Endothelial cell of umbilical vein (primary cell): ENCODE measurements around the gene KAT2B. TPM values are rescaled to one million over a fixed set of nuclear protein-coding genes. Genes with fewer than 3 reads are reported as not detected.

Experiments used
- BruUV-seq: library from RNA; stranded (reverse); fragments of 400-500 nt; replicated peaks from 2 replicates; lab custom pipeline; 2021; lab: Mats Ljungman, UMichigan
- CTCF ChIA-PET: fragments of 300-600, 350-600 bp; sonication (Branson Sonifier 250); formaldehyde crosslinking; loops from one replicate; lab custom pipeline; 2021; ENCODE audit warnings: antibody characterized with exemption, inconsistent platforms; lab: Charles Lee
- POLR2A ChIA-PET: fragments of 300-600, 350-600 bp; sonication (Branson Sonifier 250); formaldehyde crosslinking; loops from one replicate; lab custom pipeline; 2021; ENCODE audit warnings: antibody characterized with exemption, inconsistent platforms; lab: Charles Lee
- DNase-seq: peaks from one replicate; pipeline ENCODE4 v3.0.0-alpha.2; 2011; ENCODE audit warnings: low read depth, low spot score
- FAIRE-seq: peaks from 2 replicates; lab custom pipeline; 2011; peaks lifted over from hg19 to GRCh38; lab: Jason Lieb, UNC
- H2AFZ ChIP-seq: 2 replicates; pipeline ENCODE4 v1.6.0; 2012; ENCODE audit warnings: low read depth, low read length, control low read depth, inconsistent platforms
- H3K27ac ChIP-seq: 2 replicates; pipeline ENCODE4 v1.5.1; 2011; ENCODE audit warnings: low read depth, mild to moderate bottlenecking, control low read depth, low read length, moderate library complexity; ENCODE audit not compliant: insufficient read depth
- H3K27me3 ChIP-seq, 2 experiments: 2 replicates each; pipeline versions ENCODE4 v1.6.0 to v1.6.1; 2011; ENCODE audit warnings: low read length in 2 of 2, mixed read lengths in 1 of 2; ENCODE audit not compliant: control insufficient read depth in 2 of 2, insufficient read depth in 2 of 2
- H3K36me3 ChIP-seq, 2 experiments: 2 replicates in 1 of 2; 3 replicates in 1 of 2; pipeline ENCODE4 v1.5.1; 2011; ENCODE audit warnings: low read length in 2 of 2, mild to moderate bottlenecking in 1 of 2, moderate library complexity in 1 of 2; ENCODE audit not compliant: control insufficient read depth in 2 of 2, insufficient read depth in 2 of 2; ENCODE audit errors: extremely low read depth in 1 of 2
- H3K4me1 ChIP-seq: 3 replicates; pipeline ENCODE4 v1.5.1; 2011; ENCODE audit warnings: mild to moderate bottlenecking, low read length; ENCODE audit not compliant: control insufficient read depth, insufficient read depth; ENCODE audit errors: extremely low read depth
- H3K4me2 ChIP-seq: 2 replicates; pipeline ENCODE4 v1.6.1; 2011; ENCODE audit warnings: low read length, control low read depth, mixed read lengths; ENCODE audit not compliant: insufficient read depth
- H3K4me3 ChIP-seq, 3 experiments: fragments of 200-600 bp in 1 of 3; sonication (generic), shearing (Covaris generic) in 1 of 3; replicated peaks in 1 of 3; 2 replicates each; pipeline ENCODE4 v1.5.1; 2011 to 2016; ENCODE audit warnings: control low read depth in 3 of 3, low read length in 3 of 3, mild to moderate bottlenecking in 2 of 3, inconsistent platforms in 1 of 3, low read depth in 1 of 3, moderate library complexity in 1 of 3; ENCODE audit not compliant: insufficient read depth in 1 of 3
- H3K79me2 ChIP-seq: 2 replicates; pipeline ENCODE4 v1.6.0; 2012; ENCODE audit warnings: low read length, inconsistent platforms; ENCODE audit not compliant: control insufficient read depth, insufficient read depth
- H3K9ac ChIP-seq: replicated peaks from 2 replicates; pipeline ENCODE3; 2011; ENCODE audit warnings: low read length, control low read depth; ENCODE audit not compliant: insufficient read depth; ENCODE audit errors: extremely low read depth
- H3K9me1 ChIP-seq: replicated peaks from 3 replicates; pipeline ENCODE4 v1.6.0; 2011; ENCODE audit warnings: mild to moderate bottlenecking, low read length; ENCODE audit not compliant: control insufficient read depth, insufficient read depth; ENCODE audit errors: extremely low read depth
- H3K9me3 ChIP-seq: replicated peaks from 2 replicates; pipeline ENCODE4 v1.5.1; 2012; ENCODE audit warnings: low read length, inconsistent platforms; ENCODE audit not compliant: control insufficient read depth, insufficient read depth
- H4K20me1 ChIP-seq: replicated peaks from 2 replicates; pipeline ENCODE3; 2011; ENCODE audit warnings: mild to moderate bottlenecking, low read length; ENCODE audit not compliant: control insufficient read depth, insufficient read depth; ENCODE audit errors: extremely low read depth
- EZH2 ChIP-seq: IDR thresholded peaks from 2 replicates; pipeline ENCODE4 v1.6.1; 2012; ENCODE audit warnings: borderline replicate concordance, low read depth, mild to moderate bottlenecking, moderate library complexity, low read length, inconsistent platforms; ENCODE audit not compliant: severe bottlenecking
- FOS ChIP-seq: IDR thresholded peaks from 2 replicates; pipeline ENCODE4 v1.6.1; 2011; ENCODE audit warnings: mild to moderate bottlenecking, low read length, moderate library complexity, borderline replicate concordance; ENCODE audit not compliant: insufficient read depth
- GATA2 ChIP-seq: IDR thresholded peaks from 2 replicates; pipeline ENCODE4 v1.7.0; 2011; ENCODE audit warnings: low read depth, mild to moderate bottlenecking, moderate library complexity, mixed read lengths, low read length; ENCODE audit not compliant: insufficient read length, insufficient read depth
- JUN ChIP-seq: IDR thresholded peaks from 2 replicates; pipeline ENCODE4 v1.6.1; 2011; ENCODE audit warnings: borderline replicate concordance, low read depth; ENCODE audit not compliant: insufficient read length, insufficient read depth
- MYC ChIP-seq: IDR thresholded peaks from one replicate; pipeline ENCODE4 v1.6.1; 2011; ENCODE audit warnings: mild to moderate bottlenecking, low read depth, low read length
- POLR2A ChIP-seq: IDR thresholded peaks from 2 replicates; pipeline ENCODE4 v1.6.1; 2012; ENCODE audit warnings: low read depth, mild to moderate bottlenecking, control low read depth, low read length
- POLR2AphosphoS5 ChIP-seq: IDR thresholded peaks from 2 replicates; pipeline ENCODE4 v1.6.1; 2012; ENCODE audit warnings: low read depth, mild to moderate bottlenecking, control low read depth, low read length, moderate library complexity; ENCODE audit not compliant: insufficient read depth
- dilution Hi-C: fragments of 300-500 bp; cut with MboI; formaldehyde crosslinking; loops from one replicate; pipeline ENCODE4 v1.15.0; 2019; ENCODE audit warnings: low sequenced_read_pairs; ENCODE audit not compliant: extremely low pct_ligation_motif_present
- intact Hi-C: fragments of 100-400 bp; cut with micrococcal nuclease; formaldehyde crosslinking; loops from one replicate; pipeline ENCODE4 v1.10.0; 2022
- polyA plus RNA-seq, 4 experiments: library from polyadenylated mRNA; depleted of rRNA in 3 of 4; stranded (reverse) in 3 of 4; unstranded in 1 of 4; fragments of >200 nt; gene quantifications; 2 replicates each; pipeline versions ENCODE4 v1.2.1 to v1.2.3, GENCODE V29; 2011 to 2012; ENCODE audit warnings: missing spikeins in 1 of 4
- total RNA-seq: library from RNA; stranded (reverse); gene quantifications from 2 replicates; pipeline ENCODE4 v1.2.3, GENCODE V29; 2021
- TF ChIP-seq, protein P1 (sequence below), 2 donors: IDR thresholded peaks; 1 replicate in 1 of 2; 2 replicates in 1 of 2; pipeline ENCODE4 v1.5.1; 2011; ENCODE audit warnings: low read length in 2 of 2, mild to moderate bottlenecking in 2 of 2, moderate library complexity in 2 of 2, control low read depth in 1 of 2, inconsistent platforms in 1 of 2, low read depth in 1 of 2; ENCODE audit not compliant: insufficient read depth in 1 of 2; ENCODE audit errors: extremely low read depth in 1 of 2
- TF ChIP-seq, protein P2 (sequence below): IDR thresholded peaks from 2 replicates; pipeline ENCODE4 v1.6.1; 2011; ENCODE audit not compliant: insufficient read depth, insufficient read length

Gene KAT2B
- total and polyA plus RNA-seq, 2 donors (not counting 3 experiments of a cell fraction or from before 2014, with no cell fraction given) = 2.6 to 11.0 TPM

DNA sequence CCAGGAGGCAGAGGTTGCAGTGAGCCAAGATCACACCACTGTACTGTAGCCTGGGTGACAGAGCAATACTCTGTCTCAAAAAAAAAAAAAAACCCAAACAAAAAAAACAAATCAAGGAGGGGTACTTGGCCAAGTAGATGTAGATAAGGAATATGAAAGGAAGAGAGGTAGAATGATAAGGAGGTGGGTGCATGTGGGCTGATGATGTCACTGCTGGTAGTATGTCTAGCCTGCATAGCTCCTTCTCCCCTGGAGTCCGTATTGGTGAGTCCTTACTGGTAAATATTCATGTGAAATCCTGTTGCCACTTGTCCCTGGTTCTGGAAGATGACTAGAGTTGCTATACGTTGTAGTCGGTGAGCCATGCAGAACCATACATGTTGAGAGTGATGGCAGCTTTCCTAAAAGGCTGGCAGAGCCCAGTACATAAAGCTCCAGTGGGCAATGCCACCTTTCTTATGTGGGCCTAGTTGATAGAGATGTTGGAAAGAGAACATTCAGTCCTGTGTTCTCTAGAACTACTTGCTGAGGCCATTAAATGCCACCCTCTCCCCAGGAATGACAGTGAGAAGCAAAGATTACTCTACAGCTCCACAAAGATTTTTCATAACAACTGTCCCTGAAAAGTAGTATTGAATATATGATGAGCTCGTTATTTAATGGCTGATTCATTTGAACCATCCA lies 11.0 kb downstream of the KAT2B start:
- BruUV-seq = no TSS peak
- Histone ChIP-seq H3K4me1 (peaks cover 20% of the 10 kb centered on the region), H3K27me3 (no peaks in the 10 kb centered on the region), H2AFZ (no peak overlapping the region), H3K9me3 (no peaks in the 10 kb centered on the region), H3K36me3 (no peaks in the 10 kb centered on the region), H3K27ac (no peak overlapping the region), H3K79me2 (no peaks in the 10 kb centered on the region), H3K4me3 (no peak overlapping the region), H4K20me1 (no peaks in the 10 kb centered on the region), H3K9ac (no peak overlapping the region), H3K4me2 (no peak overlapping the region), H3K9me1 (no peaks in the 10 kb centered on the region)
- no peak for DNase-seq
- dilution Hi-C loops (no loop called here), intact Hi-C loops (no loop called here)
- no peak for FAIRE-seq
- CTCF ChIA-PET = interaction anchor here (0.8 to 1.2 kb wide), 2 partner anchors 9 to 11 kb away, joined by 3 read pairs; partner anchors contain the start of gene KAT2B
- no peak for TF ChIP-seq GATA2
- no peak for TF ChIP-seq EZH2
- TF ChIP-seq, protein P1, sequence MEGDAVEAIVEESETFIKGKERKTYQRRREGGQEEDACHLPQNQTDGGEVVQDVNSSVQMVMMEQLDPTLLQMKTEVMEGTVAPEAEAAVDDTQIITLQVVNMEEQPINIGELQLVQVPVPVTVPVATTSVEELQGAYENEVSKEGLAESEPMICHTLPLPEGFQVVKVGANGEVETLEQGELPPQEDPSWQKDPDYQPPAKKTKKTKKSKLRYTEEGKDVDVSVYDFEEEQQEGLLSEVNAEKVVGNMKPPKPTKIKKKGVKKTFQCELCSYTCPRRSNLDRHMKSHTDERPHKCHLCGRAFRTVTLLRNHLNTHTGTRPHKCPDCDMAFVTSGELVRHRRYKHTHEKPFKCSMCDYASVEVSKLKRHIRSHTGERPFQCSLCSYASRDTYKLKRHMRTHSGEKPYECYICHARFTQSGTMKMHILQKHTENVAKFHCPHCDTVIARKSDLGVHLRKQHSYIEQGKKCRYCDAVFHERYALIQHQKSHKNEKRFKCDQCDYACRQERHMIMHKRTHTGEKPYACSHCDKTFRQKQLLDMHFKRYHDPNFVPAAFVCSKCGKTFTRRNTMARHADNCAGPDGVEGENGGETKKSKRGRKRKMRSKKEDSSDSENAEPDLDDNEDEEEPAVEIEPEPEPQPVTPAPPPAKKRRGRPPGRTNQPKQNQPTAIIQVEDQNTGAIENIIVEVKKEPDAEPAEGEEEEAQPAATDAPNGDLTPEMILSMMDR (IDR thresholded peaks at IDR 0.05; ENCODE audit: extremely low read depth in 1 of 2, insufficient read depth in 1 of 2, low read depth in 1 of 2, low read length in 2 of 2) = no peak
- TF ChIP-seq, protein P2, sequence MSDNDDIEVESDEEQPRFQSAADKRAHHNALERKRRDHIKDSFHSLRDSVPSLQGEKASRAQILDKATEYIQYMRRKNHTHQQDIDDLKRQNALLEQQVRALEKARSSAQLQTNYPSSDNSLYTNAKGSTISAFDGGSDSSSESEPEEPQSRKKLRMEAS = no peak
- TF ChIP-seq POLR2A = no peak
- TF ChIP-seq JUN = no peak
- no peak for TF ChIP-seq FOS
- no peak for TF ChIP-seq MYC
- no peak for TF ChIP-seq POLR2AphosphoS5
- POLR2A ChIA-PET = no interaction called here
